Spleen (tissue), 11 donors: ENCODE measurements around the gene ZSCAN22. TPM values are rescaled to one million over a fixed set of nuclear protein-coding genes. Genes with fewer than 3 reads are reported as not detected.
A peak's percentile ranks its signal among the peaks of the same experiment; 100 is the strongest.
"Not testable (repeated sequence)": the region's sequence is repeated elsewhere in the genome, so short reads cannot be mapped to it uniquely, and the experiment has no call there.

Source experiments
- DNase-seq: peaks from one replicate; pipeline ENCODE4 v3.0.0-alpha.2; 2020
- H3K27ac ChIP-seq, 8 donors: fragments of 200-600 bp; sonication (generic) in 7 of 8; 1 replicate in 4 of 8; 2 replicates in 4 of 8; pipeline versions ENCODE4 v1.5.0 to v1.8.0; 2016 to 2021; ENCODE audit warnings: inconsistent platforms in 4 of 8, mild to moderate bottlenecking in 4 of 8, moderate library complexity in 1 of 8
- H3K27me3 ChIP-seq, 7 donors: fragments of 200-600 bp; sonication (generic) in 6 of 7; replicated peaks in 1 of 7; 1 replicate in 4 of 7; 2 replicates in 3 of 7; pipeline versions ENCODE4 v1.5.0 to v1.8.0; 2016 to 2021; ENCODE audit warnings: inconsistent platforms in 3 of 7, mild to moderate bottlenecking in 1 of 7
- H3K36me3 ChIP-seq, 6 donors: fragments of 200-600 bp; sonication (generic) in 5 of 6; 1 replicate in 4 of 6; 2 replicates in 2 of 6; pipeline versions ENCODE4 v1.5.0 to v1.8.0; 2016 to 2021; ENCODE audit warnings: inconsistent platforms in 2 of 6
- H3K4me1 ChIP-seq, 6 donors: fragments of 200-600 bp; sonication (generic) in 5 of 6; 1 replicate in 3 of 6; 2 replicates in 3 of 6; pipeline versions ENCODE4 v1.5.0 to v1.8.0; 2016 to 2021; ENCODE audit warnings: inconsistent platforms in 3 of 6
- H3K4me3 ChIP-seq, 8 donors: fragments of 200-600 bp; sonication (generic) in 7 of 8; 1 replicate in 4 of 8; 2 replicates in 4 of 8; pipeline versions ENCODE4 v1.5.0 to v1.8.0; 2016 to 2021; ENCODE audit warnings: inconsistent platforms in 4 of 8, mild to moderate bottlenecking in 4 of 8, moderate library complexity in 2 of 8
- H3K9me3 ChIP-seq, 8 donors: fragments of 200-600 bp; sonication (generic) in 7 of 8; 1 replicate in 4 of 8; 2 replicates in 4 of 8; pipeline versions ENCODE4 v1.5.0 to v1.8.0; 2016 to 2021; ENCODE audit warnings: inconsistent platforms in 4 of 8
- POLR2A ChIP-seq, 3 donors: fragments of 450-650 bp; IDR thresholded peaks; one replicate each; pipeline ENCODE4 v1.5.1; 2017; ENCODE audit warnings: antibody characterized with exemption in 3 of 3, mild to moderate bottlenecking in 1 of 3
- POLR2AphosphoS5 ChIP-seq, 3 donors: sonication (generic); formaldehyde crosslinking; IDR thresholded peaks; one replicate each; pipeline ENCODE4 v1.5.1; 2017; ENCODE audit warnings: antibody characterized with exemption in 3 of 3
- WGBS, 5 donors: extraction: QIAGEN DNeasy Blood & Tissue Kit in 3 of 5; methylation state at CpG; one replicate each; pipeline versions ENCODE4 v1.1.5 to v1.1.7; 2013 to 2018; 5-methylcytosine and 5-hydroxymethylcytosine counted together
- intact Hi-C: fragments of 100-400 bp; cut with DNase I; formaldehyde crosslinking; loops from one replicate; pipeline ENCODE4 v1.15.0; 2023; ENCODE audit warnings: low total_unique reads
- polyA plus RNA-seq, 3 donors: library from polyadenylated mRNA; stranded (reverse); fragments of 200-250 nt; gene quantifications; one replicate each; pipeline ENCODE4 v1.2.1, GENCODE V29; 2013
- total RNA-seq, 7 donors: library from RNA; depleted of rRNA in 3 of 7; stranded (reverse); fragments of >200 nt in 3 of 7; fragmentation: NEBNext Ultra II Directional in 4 of 7; extraction: Animal tissue kit (Norgen Biotek cat#: 25700) in 4 of 7; gene quantifications; one replicate each; pipeline versions ENCODE4 v1.1.0 to v1.2.1, GENCODE V29; 2016 to 2021
- TF ChIP-seq, protein P1 (sequence below), 11 experiments: fragments of 200-600 bp in 7 of 11; fragments of 450-650 bp in 4 of 11; sonication (generic) in 4 of 11; IDR thresholded peaks in 8 of 11; conservative IDR thresholded peaks in 3 of 11; 1 replicate in 7 of 11; 2 replicates in 4 of 11; pipeline versions ENCODE4 v1.4.0 to v1.8.0; 2016 to 2021; ENCODE audit warnings: antibody characterized with exemption in 11 of 11, inconsistent platforms in 4 of 11, mild to moderate bottlenecking in 1 of 11
- donor health status: healthy with polysubstance abuse.
- donor health status: DM: no; HTN: no; CAD: no; lungs with moderate emphysema.
- donor health status: DM: no; HTN: no; CAD: no.
- donor health status: Bipolar disorder and iron deficiency.
- donor health status: healthy.
- donor health status: DM: no; HTN: no; CAD: no.
- donor health status: DM: yes; HTN: yes; CAD: no.

ZSCAN22 gene
- total and polyA plus RNA-seq, 10 donors, result 0.48 to 3.9 (median 3.0) TPM

DNA sequence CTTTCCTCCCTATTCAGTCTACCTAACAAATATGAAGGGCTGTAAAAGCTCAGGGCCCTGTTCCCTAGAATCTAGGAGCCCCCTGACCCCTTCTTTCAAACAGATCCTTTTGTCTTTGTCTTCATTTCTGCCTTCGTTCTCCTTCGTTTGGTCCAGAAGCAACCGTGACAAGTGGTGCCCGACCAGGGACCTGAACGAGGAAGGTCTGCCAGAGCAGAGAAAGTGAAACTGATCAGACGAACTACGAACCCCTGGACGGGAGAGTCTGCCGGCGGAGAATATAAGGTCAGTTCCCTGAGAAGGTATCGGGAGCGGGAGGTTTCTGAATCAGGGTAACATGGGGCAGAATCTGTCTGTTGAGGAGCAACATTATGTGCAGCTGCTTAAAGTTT is 20.9 kb upstream of the ZSCAN22 start:
- TF ChIP-seq POLR2A (IDR thresholded peaks at IDR 0.05) (no peak), POLR2AphosphoS5 (IDR thresholded peaks at IDR 0.05) (no peak)
- TF ChIP-seq, protein P1, sequence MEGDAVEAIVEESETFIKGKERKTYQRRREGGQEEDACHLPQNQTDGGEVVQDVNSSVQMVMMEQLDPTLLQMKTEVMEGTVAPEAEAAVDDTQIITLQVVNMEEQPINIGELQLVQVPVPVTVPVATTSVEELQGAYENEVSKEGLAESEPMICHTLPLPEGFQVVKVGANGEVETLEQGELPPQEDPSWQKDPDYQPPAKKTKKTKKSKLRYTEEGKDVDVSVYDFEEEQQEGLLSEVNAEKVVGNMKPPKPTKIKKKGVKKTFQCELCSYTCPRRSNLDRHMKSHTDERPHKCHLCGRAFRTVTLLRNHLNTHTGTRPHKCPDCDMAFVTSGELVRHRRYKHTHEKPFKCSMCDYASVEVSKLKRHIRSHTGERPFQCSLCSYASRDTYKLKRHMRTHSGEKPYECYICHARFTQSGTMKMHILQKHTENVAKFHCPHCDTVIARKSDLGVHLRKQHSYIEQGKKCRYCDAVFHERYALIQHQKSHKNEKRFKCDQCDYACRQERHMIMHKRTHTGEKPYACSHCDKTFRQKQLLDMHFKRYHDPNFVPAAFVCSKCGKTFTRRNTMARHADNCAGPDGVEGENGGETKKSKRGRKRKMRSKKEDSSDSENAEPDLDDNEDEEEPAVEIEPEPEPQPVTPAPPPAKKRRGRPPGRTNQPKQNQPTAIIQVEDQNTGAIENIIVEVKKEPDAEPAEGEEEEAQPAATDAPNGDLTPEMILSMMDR (IDR thresholded peaks at IDR 0.05 in 8 of 11, conservative IDR thresholded peaks at IDR 0.05 in 3 of 11), result no peak
- intact Hi-C loops, result no loop called here
- Histone ChIP-seq H3K27me3 (no peaks in the 10 kb centered on the region), H3K27ac (peak overlapping the region; percentile 88 to 96 (median 92)), H3K9me3 (peaks cover 0 to 14% (median 0%) of the 10 kb centered on the region in 8 donors), H3K4me3 (peak overlapping the region; percentile 52 to 92 (median 75)), H3K4me1 (peaks cover 11 to 55% (median 26%) of the 10 kb centered on the region in 6 donors), H3K36me3 (peaks cover 0 to 61% (median 24%) of the 10 kb centered on the region in 6 donors)
- DNase-seq, result no peak
- WGBS, 5 donors, result 58 to 76% (median 68%) methylated on average over 12 of the region's 12 CpGs

DNA sequence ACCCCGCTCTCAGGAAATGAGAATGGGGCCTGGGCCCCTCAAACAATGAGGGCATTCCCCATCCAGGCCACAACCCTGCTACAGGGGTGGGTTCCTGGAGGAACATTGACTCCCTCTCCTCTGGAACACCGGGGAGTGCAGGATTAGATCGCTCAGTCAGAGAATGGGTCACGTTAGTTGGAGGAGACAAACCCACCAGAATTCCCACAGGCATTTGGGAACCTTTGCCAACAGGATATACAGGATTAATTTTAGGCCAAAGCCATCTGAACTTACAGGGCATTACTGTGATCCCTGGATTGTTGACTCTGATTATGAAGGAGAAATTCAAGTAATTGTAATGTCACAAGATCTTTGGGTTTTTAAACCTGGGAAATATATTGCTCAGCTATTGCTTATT is 19.1 kb upstream of the ZSCAN22 start:
- peak; percentile 19 for DNase-seq
- Histone ChIP-seq H3K4me1 (peaks cover 11 to 55% (median 26%) of the 10 kb centered on the region in 6 donors), H3K27ac (no peak overlapping the region), H3K27me3 (no peaks in the 10 kb centered on the region), H3K36me3 (peaks cover 0 to 67% (median 38%) of the 10 kb centered on the region in 6 donors), H3K4me3 (no peak overlapping the region), H3K9me3 (peaks cover 0 to 5% (median 0%) of the 10 kb centered on the region in 8 donors)
- intact Hi-C loops, result no loop called here
- 82 to 94% (median 89%) methylated on average over 4 of the region's 4 CpGs for WGBS, 5 donors
- TF ChIP-seq POLR2A (IDR thresholded peaks at IDR 0.05) (no peak), POLR2AphosphoS5 (IDR thresholded peaks at IDR 0.05) (no peak)
- TF ChIP-seq, protein P1 (IDR thresholded peaks at IDR 0.05 in 8 of 11, conservative IDR thresholded peaks at IDR 0.05 in 3 of 11), result no peak

DNA sequence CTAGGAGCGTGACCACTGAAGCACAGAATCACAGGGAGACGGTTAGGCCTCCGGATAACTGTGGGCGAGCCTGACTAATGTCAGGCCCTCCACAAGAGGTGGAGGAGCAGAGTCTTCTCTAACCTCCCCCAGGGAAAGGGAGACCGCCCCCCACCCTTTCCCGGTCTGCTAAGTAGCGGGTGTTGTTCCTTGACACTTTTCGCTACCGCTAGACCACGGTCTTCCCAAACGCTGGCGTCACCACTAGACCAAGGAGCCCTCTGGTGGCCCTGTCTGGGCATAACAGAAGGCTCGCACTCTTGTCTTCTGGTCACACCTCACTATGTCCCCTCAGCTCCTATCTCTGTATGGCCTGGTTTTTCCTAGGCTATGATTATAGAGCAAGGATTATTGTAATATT is 16.1 kb upstream of the ZSCAN22 start:
- H3K27me3 ChIP-seq, H3K27ac ChIP-seq, H3K9me3 ChIP-seq, intact Hi-C loops, DNase-seq, H3K4me3 ChIP-seq: not testable (repeated sequence)
- Histone ChIP-seq H3K4me1 (peaks cover 11 to 44% (median 19%) of the 10 kb centered on the region in 6 donors), H3K36me3 (peaks cover 0 to 97% (median 67%) of the 10 kb centered on the region in 6 donors)
- WGBS, 5 donors, result 78 to 87% (median 82%) methylated on average over 13 of the region's 13 CpGs
- TF ChIP-seq, protein P1 (IDR thresholded peaks at IDR 0.05 in 8 of 11, conservative IDR thresholded peaks at IDR 0.05 in 3 of 11), result peak in 9 of 11 experiments; percentile 8 to 59 (median 42)

DNA sequence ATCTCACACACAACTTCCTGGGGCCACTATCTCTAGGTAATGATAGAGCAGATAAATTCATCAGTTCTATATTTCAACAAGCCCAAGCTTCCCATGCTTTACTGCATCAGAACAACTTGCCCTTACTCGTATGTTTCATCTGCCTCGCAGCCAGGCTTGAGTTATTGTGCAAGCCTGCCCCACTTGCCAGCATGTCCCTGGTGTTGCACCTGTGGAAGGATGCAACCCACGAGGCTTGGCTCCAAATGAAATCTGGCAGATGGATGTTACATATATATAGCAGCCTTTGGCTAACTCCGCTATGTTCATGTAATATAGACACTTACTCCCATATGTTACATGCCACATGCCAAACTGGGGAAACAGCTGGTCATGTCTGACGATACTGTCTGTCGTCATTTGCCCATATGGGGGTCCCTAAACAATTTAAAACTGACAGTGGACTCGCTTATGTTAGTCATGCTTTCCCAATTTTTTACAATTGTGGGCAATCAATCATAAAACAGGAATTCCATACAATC is 15.4 kb upstream of the ZSCAN22 start:
- no peak for DNase-seq
- Histone ChIP-seq H3K4me3 (no peak overlapping the region), H3K9me3 (peaks cover 0 to 5% (median 0%) of the 10 kb centered on the region in 8 donors), H3K36me3 (peaks cover 0 to 100% (median 73%) of the 10 kb centered on the region in 6 donors), H3K27ac (no peak overlapping the region), H3K4me1 (peaks cover 6 to 37% (median 12%) of the 10 kb centered on the region in 6 donors), H3K27me3 (no peaks in the 10 kb centered on the region)
- WGBS, 5 donors, result 91 to 96% (median 94%) methylated on average over 7 of the region's 7 CpGs
- intact Hi-C loops, result no loop called here
- TF ChIP-seq POLR2A (IDR thresholded peaks at IDR 0.05) (no peak), POLR2AphosphoS5 (IDR thresholded peaks at IDR 0.05) (no peak)
- TF ChIP-seq, protein P1 (IDR thresholded peaks at IDR 0.05 in 8 of 11, conservative IDR thresholded peaks at IDR 0.05 in 3 of 11), result no peak
